CD4-positive, alpha-beta T cell treated with Interleukin-1 beta for 1 hour (primary cell): ENCODE measurements around the gene SLC47A1.
"Not testable (repeated sequence)": the region's sequence is repeated elsewhere in the genome, so short reads cannot be mapped to it uniquely, and the experiment has no call there.

Source experiments
- DNase-seq, 2 donors: peaks; one replicate each; pipeline ENCODE4 v3.0.0-alpha.2; 2020 to 2022

SLC47A1 gene

DNA sequence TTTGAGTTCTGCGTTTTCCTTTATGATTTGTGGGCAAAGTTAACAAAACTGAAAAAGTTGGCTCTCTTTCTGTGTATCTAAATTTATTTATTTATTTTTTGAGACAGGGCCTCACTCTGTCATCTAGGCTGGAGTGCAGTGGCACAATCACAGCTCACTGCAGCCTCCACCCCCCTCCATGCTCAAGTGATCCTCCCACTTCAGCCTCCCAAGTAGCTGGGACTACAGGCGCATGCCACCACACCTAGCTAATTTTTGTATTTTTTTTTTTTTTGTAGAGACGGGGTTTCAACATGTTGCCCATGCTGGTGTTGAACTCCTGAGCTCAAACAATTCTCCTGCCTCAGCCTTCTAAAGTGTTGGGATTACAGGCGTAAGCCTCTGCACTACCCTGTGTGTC lies 6.7 kb upstream of the SLC47A1 start:
- not testable (repeated sequence) for DNase-seq

DNA sequence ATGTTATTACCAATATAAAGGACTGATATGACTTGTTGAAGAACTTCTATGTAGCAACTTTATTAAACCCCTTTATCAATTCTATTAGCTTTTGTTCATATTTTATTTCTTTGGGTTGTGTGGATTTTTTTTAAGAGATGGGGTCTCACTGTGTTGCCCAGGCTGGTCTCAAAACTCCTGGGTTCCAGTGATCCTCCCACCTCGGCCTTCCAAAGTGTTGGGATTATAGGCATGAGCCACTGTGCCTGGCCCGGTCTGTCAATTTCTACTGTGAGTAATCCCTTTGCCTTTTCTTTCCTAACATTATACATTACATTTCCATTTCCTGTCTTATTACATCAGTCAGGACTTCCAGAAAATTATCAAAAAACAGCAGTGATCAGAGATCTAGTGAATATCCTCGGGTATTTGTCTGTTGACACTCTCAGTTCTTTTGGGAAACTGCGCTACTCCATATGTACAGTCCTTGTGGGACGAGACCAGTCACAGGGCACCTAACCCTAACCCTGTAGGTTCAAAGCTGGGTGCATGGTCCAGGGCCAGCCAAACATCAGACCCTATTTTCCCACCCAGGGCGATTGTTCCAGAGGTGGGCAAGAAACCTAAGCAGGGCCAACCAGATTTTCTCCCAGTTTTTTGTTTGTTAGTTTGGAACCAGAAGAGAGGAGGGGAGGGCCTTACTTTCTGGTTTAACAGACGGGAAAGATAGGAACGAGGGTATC lies 1.7 kb upstream of the SLC47A1 start:
- DNase-seq = no peak

DNA sequence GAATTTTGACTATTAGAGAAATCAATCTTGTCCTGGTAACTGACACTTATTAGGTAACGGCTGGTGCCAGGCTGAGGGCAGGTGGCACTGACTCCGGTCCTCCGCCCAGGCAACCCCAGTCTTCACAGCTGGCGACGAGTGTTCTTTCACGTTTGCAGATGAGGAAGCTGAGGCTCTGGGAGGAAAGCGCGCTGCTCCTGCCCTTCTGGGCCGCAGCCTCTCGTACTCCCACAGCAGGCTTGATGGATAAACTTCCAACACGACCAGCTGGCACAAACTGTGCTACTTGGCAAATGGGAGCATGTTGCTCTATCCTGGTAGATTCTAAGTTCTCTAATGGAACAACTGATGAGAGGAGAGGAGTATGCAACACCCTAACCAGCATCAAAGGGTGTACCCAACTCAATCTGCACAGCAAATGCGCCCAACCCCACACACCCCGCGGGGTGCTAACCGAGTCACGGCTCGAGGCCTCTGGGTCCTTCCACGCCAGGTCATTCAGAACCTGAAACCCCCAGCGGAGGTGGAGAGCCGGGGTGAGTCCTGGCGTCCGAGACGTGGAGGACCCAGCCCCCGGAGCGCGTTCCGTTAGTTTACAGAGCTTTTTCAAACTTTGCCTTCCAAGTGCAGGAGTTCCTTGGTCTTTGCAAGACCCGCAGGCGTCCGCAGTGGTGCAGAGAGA lies 477 bp upstream of the SLC47A1 start:
- no peak for DNase-seq

DNA sequence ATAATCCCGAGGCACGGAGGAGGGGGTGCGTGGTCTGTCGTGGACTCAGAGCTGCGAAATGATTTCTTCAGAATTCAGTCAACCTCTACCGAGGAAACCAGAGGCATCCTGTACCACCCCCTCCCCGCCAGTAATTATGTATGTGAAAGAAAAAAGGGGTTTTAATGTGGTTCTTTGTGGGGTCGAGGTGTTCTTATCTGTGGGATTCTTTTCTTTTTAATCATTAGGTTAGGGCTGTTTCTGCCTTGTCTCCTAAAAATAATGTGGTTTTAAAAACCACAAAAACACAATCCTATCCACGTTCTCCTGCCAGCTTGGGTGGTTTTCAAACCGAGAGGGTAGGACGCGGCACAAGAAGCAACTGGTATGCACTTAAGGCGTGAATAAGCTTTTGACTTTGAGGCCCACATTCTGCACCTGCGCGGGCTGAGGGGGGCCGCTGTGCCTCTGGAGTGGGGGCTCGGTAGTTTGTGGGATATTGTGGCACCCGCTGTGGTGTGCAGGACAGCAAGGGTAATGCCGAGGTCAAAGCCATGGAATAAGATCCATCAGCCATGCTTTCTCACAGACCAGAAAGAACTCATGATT lies 1.0 kb downstream of the SLC47A1 start:
- DNase-seq = no peak

DNA sequence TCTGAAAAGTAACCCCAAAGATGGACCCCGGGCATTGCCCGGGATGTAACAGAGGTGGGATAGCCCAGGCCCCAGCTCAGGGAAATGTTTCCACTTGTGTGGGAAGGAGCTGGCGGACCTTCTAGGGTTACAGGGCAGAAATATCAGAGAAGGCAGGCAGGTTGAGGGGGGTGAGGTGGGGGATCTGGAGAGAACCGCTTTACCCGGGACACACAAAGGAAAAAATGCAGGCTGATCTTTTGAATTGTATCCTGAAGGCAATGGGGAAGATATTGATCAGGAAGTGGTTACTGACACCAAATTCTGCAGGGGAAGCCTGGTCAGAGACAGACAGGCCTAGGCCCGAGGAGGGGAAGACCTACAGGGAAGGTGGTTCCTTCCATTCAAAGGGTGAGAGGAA lies 3.5 kb downstream of the SLC47A1 start:
- no peak for DNase-seq

DNA sequence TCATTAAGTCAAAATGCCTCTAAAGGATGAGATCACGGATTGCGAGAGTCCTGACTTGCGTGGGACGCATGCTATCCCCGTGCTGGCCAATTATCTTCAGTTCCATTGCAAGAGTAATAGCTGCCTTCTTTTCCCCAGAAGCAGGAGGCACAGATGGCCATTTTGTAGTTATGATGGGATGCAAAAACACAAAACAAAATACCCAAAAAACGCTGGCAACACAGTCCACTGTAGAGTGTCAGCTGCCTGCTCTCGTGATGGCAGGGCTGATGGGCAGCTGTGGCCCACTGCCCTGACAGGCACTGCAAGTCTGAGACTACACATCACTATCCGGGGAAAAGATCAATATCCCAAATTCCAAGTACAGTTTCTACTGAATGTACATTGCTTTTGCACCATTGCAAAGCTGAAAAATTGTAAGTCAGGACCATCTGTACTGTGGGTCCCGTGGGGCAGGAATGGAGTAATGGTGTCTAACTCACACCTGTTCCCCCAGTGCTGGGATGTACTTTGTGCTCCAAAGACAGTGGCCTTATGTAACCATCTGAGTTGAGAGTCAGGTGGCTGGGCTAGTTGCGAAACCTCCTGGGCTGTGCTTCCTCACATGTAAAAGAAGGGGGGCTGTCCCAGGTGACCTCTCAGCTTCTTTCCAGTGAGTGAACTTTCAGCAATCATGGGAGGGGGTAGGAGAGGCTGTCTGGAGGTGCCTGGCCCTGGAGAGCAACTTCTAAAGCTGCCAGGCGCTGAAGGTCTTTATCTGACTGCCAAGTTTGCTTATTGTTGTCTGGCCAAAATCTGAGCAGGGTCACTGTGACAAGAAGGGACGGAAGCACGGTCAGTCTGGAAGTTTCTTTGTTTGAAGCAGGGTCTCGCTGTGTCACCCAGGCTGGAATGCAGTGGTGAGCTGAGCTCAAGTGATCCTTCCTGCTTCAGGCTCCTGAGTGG lies 4.7 kb downstream of the SLC47A1 start:
- DNase-seq = no peak

DNA sequence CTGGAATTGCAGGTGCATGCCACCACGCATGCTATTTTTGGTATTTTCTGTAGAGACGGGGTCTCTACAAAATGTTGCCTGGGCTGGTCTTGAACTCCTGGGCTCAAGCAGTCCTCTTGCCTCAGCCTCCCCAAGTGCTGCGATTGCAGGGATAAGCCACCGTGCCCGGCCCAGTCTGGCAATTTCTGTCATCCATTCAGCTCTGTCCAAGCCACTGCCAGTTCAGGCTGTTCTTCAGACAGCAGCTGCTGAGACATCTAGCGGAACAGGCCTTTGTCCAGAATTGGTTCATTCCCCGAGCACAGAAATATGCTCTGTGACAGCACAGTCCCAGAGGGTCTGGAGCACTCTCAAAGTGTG lies 5.4 kb downstream of the SLC47A1 start:
- no peak for DNase-seq

DNA sequence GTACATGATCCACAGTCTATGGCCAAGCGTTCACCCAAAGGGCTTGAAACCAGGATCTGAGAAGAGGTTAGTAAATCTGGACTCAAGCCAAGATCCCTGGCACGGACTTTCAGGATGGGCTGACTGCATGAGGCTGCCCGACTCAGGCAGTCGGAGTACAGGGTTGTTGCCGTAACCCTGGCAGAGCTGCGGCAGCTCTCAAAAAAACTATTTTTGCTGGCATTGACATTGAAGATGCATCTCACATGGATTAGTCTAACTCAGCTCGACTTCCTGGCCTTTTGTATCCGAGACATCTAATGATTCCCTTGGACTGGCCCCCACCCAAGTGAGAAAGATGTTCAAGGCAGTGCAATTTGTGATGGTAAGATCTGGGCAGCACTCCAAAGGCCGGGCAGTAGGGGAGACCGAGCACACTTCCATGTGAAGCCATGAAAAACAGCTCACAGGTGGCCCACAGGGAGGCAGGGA lies 6.2 kb downstream of the SLC47A1 start:
- no peak for DNase-seq

DNA sequence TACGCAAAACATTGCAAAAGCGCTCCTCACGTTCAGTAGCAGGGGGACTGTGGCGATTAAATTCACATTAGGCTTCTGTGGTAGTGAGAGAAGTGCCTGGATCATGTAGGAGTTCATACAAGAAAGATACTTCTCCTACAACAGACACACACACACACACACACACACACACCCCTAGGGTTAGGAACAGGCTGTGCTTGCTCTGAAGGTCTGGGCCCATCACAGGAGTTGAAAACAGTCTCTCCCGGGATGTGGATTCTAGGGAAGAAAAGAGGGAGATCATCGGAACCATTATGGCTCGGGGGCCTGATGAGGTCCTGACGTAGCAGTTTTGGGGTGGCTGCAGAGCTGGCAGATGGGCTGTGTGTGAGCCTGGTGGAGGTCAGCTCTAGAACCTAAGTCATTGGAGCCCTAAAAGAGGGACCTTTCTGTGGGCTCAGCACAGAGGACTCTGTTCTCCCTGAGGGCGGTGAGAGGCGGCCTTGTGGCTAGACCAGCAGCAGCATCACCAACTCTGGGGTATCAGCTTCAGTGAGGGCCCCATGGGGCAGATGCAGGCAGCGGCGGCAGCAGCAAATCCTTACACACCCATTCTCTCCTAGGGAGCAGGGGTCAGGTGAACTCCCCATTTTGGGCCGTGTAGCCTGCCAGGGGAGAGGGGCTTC lies 7.2 kb downstream of the SLC47A1 start:
- DNase-seq = no peak

DNA sequence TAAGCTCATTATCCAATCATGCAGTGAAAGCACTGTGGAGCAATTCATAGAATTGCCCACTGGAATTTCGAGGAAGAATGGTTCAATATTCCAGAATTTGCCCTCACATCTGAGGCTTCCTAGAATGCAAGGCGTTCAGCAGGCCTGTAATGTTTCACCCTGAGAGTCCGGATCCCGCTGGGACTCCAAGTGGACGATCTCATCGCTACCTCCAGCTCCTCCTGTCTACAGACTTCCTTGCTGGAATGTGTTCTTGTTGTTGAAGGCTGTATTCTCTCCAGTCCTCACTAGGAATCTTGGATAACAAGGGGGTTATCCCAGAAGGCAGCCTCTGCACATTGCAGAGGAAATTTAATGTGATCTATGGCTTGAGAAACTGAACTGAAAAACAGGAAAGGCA lies 7.8 kb downstream of the SLC47A1 start:
- no peak for DNase-seq

DNA sequence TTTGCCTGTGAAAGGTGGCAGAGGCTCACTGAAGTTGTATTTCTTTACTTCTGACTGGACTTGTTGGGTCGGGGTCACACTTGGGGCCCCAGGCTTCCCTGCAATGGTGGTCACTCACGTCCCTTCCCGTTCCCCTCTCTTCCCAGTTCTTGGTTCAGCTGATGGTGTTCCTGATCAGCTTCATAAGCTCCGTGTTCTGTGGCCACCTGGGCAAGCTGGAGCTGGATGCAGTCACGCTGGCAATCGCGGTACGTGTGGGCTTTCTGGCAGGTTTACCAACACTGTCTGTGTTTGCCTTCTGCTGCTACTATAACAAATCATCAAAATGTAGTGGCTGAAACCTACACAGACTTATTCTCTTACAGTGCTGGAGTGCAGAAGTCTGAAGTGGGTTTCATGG lies 8.6 kb downstream of the SLC47A1 start:
- no peak for DNase-seq

DNA sequence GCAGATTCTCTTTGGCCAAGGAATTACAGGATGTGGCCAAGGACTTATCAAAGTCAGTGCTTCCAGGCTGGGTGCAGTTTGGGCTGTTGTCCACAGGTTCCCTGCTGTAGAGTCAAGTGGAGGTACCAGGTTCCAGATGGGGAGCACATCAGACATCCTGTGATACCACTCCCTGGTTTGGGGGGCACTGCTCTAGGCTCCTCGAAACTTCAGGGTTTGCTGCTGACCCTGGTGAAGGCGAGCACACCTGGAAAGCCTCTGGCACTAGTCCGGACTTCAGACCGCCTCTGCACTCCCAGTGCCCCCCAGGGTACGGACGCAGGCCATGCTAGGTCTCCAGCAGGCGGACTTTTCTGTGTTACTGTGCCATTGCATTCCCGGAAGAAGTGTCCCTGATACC lies 10.7 kb downstream of the SLC47A1 start:
- no peak for DNase-seq

DNA sequence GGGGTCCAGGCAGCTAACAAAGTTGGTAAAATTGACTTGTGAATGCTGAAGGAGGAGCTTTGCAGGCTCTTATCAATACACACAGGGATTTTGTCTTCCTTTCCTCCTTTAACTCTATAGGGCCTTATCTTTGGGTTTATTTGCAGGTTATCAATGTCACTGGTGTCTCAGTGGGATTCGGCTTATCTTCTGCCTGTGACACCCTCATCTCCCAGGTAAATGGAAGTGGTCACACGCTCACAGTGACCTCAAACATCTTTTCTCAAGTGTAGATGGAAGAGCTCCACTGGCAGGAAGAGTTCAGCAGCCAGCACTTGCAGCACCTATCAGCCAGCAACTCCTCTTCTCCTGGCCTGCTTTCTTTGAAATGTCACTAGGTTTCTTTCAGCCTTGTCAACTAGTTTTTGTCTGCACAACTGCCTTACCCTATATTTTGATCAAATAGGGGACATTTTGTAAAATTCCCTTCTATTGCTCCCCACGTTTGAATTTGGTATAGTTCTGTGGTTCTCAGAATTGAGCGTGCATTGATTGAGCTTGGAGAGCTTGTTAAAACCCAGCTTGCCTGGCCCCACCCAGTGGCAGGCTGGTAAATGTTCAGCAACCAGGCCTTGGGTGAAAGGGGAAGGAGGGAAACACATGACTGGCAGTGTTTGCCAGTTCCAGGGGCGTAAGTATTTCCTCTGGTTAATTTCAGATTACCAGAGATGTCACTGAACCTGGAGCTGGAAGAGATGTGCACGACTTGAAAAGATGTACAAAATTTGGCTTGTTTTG lies 12.8 kb downstream of the SLC47A1 start:
- peak in 1 of 2 donors; percentile 31 for DNase-seq

DNA sequence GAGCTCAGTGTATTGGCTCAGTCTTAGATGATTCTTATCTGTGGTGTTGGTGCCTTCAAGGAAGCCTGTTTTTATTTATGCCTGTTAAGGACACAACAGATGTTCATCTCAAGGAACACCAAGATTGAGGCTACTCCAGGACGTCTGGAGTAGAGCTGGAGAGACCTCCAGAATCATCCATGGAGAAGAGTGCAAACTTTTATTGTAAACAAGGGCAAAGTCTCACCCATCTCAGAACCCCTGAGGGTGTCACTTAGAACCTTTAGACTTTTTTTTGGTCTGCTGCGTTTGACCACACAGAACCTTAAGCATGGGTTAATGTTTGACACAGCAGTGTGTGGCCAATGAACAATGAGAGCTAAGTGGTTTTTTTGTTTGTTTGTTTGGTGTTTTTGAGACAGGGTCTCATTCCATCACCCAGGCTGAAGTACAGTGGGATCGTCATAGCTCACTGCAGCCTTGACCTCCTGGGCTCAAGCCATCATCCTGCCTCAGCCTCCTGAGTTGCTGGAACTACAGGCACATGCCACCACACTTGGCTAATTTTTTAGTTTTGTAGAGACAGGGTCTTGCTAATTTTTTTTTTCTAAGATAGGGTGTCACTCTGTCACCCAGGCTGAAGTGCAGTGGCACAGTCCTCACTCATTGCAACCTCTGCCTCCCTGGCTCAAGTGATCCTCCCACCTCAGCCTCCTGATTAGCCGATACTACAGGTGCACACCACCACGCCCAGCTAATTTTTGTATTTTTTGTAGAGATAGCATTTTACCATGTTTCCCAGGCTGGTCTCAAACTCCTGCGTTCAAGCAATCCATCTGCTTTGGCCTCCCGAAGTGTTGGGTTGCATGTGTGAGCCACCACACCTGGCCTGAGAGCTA lies 16.3 kb downstream of the SLC47A1 start:
- no peak for DNase-seq

DNA sequence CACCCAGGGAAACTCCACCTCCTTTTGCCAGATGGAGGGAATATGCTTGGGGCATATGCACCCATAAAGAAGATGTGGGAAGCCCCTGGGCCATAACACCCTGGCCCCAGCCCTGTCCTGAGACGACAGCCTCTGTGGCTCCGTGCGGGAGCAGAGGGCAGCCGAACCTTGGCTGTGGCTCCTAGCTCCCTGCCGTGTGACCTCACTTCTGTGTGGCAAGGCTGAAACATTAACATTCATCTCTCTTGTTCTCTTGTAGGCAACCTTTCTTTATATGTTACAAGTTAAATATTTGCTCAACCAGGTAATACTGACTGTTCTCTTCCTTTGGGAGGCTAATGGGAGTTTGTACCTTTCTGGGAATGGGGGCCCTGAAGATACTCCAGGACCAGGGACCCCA lies 17.5 kb downstream of the SLC47A1 start:
- no peak for DNase-seq

DNA sequence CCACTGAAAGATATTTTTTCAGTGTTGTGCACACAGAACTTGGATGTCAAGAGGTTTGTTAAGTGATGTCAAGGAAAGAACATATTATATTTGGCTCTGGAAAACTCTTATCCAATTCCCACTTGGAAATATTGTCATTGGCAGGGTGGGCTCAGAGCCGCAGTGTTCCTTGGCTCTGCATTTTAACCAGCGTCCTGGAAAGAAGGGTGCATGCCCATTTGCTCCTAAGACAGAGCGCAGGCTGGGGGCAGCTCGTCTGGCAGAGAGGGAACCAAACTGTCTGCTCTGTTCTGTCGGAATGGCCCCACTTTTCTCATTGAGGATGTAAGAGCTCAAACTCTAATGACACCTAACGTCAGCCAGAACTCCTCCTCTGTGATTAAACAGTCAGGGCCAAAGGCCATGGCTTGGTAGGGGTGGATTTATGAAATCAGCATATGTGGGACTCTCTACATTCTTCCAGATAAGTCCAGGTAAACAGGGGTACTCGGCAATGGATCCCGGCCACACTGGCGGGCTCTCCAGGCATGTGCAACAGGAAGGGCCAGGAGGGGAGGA lies 18.0 kb downstream of the SLC47A1 start:
- no peak for DNase-seq

DNA sequence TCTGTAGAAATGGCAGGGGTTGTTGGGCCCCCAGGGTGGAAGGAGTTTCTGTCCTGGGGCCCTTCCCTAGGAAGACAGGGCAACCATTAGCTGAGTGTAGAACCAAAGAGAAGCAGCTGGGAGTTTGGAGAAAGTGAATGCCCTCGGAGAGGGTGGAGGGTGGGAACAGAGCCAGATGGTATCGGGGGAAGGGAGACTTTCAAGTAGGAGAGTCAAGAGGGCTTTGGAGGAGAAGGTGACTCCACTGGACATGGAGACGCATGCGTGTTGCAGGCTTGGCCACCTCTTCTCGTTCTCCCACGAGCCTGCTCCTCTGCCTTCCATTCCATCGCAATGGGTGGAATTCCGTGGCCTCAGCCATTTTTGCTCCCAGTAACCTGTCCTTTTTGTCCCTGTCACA lies 19.4 kb downstream of the SLC47A1 start:
- DNase-seq = no peak

DNA sequence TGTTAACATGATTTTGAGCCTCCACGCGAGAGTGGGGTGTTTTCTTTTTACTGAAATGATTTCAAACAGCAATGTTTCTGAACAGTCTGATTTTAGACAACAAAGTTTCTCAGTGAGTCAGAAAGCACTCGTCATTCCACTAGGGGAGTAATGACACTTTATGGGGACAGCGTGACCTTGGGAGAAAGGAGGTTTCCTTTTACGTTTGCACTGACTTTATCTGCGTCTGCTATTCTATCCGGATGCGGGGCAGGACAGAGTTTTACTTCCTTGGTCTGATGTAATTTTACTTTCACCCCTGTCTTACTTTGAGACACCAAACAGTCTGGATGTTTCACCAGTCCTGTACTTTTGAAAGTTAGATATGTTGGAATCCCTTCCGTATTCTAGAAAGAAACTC lies 20.7 kb downstream of the SLC47A1 start:
- DNase-seq = no peak

DNA sequence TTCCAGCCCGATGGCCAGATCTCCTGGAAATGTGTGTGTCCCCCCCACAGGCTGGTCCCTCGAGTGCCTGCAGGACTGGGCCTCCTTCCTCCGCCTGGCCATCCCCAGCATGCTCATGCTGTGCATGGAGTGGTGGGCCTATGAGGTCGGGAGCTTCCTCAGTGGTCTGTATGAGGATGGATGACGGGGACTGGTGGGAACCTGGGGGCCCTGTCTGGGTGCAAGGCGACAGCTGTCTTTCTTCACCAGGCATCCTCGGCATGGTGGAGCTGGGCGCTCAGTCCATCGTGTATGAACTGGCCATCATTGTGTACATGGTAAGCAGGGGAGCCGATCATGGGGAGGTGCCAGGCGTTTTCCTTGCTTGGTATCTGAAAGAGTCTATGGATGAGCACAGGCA lies 22.1 kb downstream of the SLC47A1 start:
- no peak for DNase-seq

DNA sequence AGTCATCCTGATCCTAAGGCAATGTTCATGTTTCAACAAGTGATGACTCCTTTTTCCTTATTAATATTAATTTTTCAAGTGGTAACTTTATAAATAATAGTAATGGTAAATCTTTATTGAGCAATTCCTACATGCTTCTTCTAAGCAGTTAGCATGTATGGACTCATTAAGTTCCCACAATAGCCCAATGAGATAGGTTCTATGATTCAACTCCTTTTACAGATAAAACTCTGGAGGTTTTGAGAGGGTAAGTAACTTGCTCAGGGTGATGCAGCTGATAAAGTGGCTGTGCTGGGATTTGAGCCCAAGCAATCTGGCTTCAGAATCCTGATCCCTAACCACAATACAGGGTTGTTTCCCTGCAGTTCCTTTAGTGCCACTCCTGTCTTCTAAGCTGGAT lies 25.3 kb downstream of the SLC47A1 start:
- no peak for DNase-seq
